RWPE1 (cell line): ENCODE results near the gene RAB30.

Source experiments
- CTCF ChIA-PET: fragments of 350-600 bp; sonication (Branson Sonifier 250); formaldehyde crosslinking; extraction: SDS; loops from one replicate; lab custom pipeline; 2021; lab: Yijun Ruan, JAX
- POLR2A ChIA-PET: fragments of 400-600 bp; formaldehyde crosslinking; extraction: SDS; loops from one replicate; lab custom pipeline; 2020; ENCODE audit warnings: antibody characterized with exemption; ENCODE audit not compliant: low non-redundant PET; lab: Yijun Ruan, JAX
- DNase-seq: peaks from one replicate; pipeline ENCODE4 v3.0.0; 2012; ENCODE audit warnings: low spot score
- H3K27ac ChIP-seq: fragments of 450-650 bp; 2 replicates; pipeline ENCODE4 v1.5.1; 2017
- CTCF ChIP-seq: fragments of 450-650 bp; conservative IDR thresholded peaks from 2 replicates; pipeline ENCODE4 v1.5.1; 2017; ENCODE audit warnings: low read depth, mild to moderate bottlenecking

Gene RAB30

GRCh38 chr11:82989628-82990404 lies 81.9 kb downstream of the RAB30 start:
- DNase-seq: no peak
- TF ChIP-seq CTCF: no peak
- POLR2A ChIA-PET: no interaction called here
- no peak overlapping the region for H3K27ac ChIP-seq
- CTCF ChIA-PET: interaction anchor here (0.6 kb wide), 1 partner anchor 14 kb away, joined by 4 read pairs; no protein-coding TSS in a partner anchor

DNA sequence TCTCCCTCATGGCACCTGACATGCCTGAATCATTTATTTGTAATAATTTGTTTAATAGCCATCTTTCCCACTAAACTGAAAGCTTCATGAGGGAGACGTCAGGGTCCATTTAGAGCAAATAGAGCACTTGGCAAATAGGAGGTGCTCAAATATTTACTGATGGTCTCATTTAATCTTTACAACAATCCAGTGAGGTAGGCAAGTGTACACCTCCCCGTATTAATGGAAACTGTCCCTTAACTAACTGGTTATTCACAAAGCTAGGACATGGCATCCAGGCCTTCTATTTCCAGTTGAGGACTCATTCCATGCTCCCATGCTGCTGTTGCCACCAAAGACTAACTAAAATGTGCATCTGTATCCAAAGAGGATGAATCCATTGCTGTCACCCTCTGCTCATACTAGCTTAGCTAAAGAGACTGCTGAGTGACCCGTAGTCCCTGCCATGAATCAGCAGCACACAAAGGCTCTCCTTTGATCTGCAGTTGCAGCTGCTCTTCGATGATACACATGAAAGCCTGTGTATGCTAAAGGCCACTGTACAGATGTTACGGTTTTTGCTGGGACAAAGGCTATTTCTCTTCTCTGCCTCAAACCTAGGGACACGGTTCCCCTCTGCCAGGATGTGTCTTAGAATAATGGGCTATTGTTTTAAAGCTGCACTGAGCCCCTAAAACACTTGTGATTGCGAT lies 82.6 kb downstream of the RAB30 start:
- no peak for DNase-seq
- CTCF ChIA-PET: interaction anchor here (0.6 kb wide), 1 partner anchor 13 kb away, joined by 4 read pairs; no protein-coding TSS in a partner anchor
- H3K27ac ChIP-seq: no peak overlapping the region
- no peak for TF ChIP-seq CTCF
- POLR2A ChIA-PET: no interaction called here

GRCh38 chr11:82987997-82988396 lies 83.7 kb downstream of the RAB30 start:
- H3K27ac ChIP-seq: no peak overlapping the region
- CTCF ChIA-PET: no interaction called here
- DNase-seq: no peak
- TF ChIP-seq CTCF: no peak
- POLR2A ChIA-PET: no interaction called here

DNA sequence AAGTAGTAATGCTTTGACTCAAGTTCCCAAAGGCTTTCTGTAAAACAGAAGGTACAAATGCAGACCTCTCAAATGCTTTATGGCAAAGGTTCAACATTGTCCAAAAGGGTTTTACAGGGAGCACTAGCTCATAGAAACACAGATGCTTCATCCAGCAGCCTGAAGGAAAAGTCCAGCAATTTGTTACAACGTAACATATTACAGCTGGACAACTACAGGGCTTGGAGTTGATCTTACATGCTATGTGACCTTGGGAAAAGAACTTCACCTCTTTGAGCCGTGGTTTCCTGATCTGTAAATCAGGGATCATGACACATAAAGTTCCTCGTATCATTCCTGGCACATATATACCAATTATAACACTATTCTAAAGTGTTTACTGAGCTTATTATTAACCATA lies 85.3 kb downstream of the RAB30 start:
- DNase-seq: no peak
- POLR2A ChIA-PET: no interaction called here
- H3K27ac ChIP-seq: no peak overlapping the region
- CTCF ChIA-PET: no interaction called here
- TF ChIP-seq CTCF: no peak

- CTCF ChIA-PET: interaction anchor here (0.7 kb wide), 2 partner anchors 36 to 115 kb away, joined by 3 to 4 read pairs; no protein-coding TSS in a partner anchor
- POLR2A ChIA-PET: no interaction called here
- no peak for TF ChIP-seq CTCF
- no peak for DNase-seq
- no peak overlapping the region for H3K27ac ChIP-seq
Measured at GRCh38 chr11:82981852-82982251, 89.8 kb downstream of the RAB30 start.

- no peak for TF ChIP-seq CTCF
- DNase-seq: no peak
- POLR2A ChIA-PET: no interaction called here
- CTCF ChIA-PET: interaction anchor here (0.6 kb wide), 1 partner anchor 45 kb away, joined by 3 read pairs; no protein-coding TSS in a partner anchor
- no peak overlapping the region for H3K27ac ChIP-seq
Measured at GRCh38 chr11:82980947-82981346, 90.8 kb downstream of the RAB30 start.
